8988T (cell line): ENCODE results near the gene DLK1.

Experiments used
- DNase-seq: peaks from one replicate; pipeline ENCODE4 v3.0.0; 2011

Gene DLK1

GRCh38 chr14:100735271-100735670 is 8.6 kb downstream of the DLK1 start:
- DNase-seq: no peak

- DNase-seq: peak; percentile 18
Measured at GRCh38 chr14:100736269-100737180, 9.8 kb downstream of the DLK1 start.

GRCh38 chr14:100737526-100737925 is 10.8 kb downstream of the DLK1 start:
- DNase-seq: no peak

DNA sequence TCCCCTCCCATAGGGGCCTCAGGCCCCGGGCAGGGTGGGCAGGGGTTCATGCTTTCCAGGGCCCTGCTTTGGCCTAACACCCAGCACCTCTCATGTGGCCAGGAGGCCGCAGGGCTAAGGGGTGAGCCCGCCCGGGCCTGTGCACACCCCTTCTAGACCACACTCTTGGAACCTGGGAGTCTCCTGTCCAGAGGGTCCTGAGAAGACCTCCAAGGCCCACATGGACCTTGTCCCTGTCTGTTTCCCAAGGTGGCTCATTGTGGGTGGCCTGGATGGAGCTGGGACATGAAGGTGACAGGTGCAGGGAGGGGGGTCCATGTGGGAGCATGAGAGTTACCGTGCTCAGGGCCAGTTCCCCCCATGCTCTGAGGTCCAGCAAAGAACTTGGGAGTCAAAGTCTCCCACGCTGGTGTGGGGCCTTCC is 11.6 kb downstream of the DLK1 start:
- DNase-seq: no peak

GRCh38 chr14:100738704-100739131 is 12.0 kb downstream of the DLK1 start:
- no peak for DNase-seq

DNA sequence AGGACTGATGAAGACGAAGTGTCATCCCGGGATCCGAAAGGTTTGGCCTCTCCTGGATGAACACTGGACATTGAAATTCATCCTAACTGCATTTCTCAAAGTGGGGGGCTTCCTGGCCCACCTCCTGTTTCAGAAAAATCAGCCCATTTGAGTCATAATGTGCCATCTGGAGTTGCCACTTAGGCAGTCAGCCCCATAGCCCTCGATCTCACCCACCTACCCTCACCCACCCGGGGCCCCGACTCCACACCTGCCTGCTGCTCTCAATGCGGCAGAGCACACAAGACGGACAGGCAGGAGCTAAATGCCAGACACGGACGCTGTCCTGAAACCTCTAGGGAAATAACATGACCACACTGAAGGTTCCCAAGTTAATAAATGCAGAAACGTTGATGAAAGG is 12.6 kb downstream of the DLK1 start:
- DNase-seq: no peak

DNA sequence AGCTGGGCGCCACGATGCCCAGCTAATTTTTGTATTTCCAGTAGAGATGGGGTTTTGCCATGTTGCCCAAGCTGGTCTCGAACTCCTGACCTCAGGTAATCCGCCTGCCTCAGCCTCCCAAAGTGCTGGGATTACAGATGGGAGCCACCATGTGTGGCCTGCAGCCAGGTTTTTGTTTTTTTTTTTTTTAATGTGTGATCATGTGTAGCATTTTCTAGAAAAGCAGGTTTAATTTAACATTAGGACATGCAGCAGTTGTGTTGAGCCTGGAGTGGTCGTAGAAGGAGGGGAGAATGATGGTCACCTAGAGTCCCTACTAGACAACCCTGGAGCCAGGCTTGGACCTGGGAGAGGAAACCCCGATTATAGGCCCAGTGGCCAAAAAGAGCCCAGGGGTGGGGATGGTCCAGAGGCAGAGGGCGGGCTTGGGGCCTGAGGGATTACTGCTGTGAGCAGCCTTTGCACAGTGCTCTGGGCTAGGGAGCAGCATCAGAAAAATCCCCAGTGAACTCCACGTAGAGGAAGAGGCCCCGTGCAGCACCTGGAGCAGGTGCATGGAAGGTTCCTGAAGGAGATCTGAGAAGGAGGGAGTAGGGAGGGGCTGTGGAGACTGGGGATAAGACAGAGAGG is 13.6 kb downstream of the DLK1 start:
- DNase-seq: no peak

GRCh38 chr14:100740929-100741328 is 14.2 kb downstream of the DLK1 start:
- DNase-seq: no peak

GRCh38 chr14:100741966-100742365 is 15.3 kb downstream of the DLK1 start:
- DNase-seq: no peak

- no peak for DNase-seq
Measured at GRCh38 chr14:100746326-100746725, 19.6 kb downstream of the DLK1 start.

DNA sequence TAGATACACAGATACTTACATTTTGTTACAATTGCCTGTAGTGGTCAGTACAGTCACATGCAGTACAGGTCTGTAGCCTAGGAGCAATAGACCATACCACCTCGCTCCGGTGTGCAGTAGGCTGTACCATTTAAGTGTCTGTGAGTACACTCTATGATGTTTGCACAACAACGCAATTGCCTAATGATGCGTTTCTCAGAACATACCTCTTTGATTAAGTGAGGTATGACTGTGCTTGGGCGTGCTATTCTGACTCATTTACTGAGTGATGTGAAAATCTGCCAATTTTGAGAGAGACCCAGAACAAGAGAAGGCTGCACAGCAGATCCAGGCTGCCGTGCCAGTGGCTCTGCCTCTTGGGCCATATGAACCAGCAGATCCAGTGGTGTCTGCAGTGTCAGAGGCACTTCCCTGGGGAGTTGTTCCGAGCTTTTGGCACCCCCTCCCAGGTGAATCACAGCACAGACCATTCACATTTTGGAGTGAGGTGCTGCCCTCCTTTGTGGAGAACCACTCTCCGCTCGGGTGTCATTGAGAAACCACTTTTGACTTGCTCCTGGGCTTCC is 20.4 kb downstream of the DLK1 start:
- DNase-seq: no peak

DNA sequence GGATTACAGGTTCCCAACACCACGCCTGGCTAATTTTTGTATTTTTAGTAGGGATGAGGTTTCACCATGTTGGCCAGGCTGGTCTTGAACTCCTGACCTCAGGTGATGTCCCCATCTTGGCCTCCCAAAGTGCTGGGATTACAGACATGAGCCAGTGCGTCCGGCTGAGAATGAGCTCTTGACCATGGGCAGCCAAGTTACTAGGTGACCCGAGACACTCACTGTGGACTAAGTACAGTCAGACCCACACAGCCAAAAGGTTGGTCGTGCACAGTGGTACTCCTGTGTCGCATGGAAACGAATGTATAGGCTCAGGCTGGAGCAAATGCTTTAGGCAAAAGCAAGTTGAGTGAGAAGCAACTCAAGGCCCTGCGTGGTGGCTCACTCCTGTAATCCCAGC is 21.0 kb downstream of the DLK1 start:
- DNase-seq: no peak

GRCh38 chr14:100748403-100748802 is 21.7 kb downstream of the DLK1 start:
- no peak for DNase-seq

- no peak for DNase-seq
Measured at GRCh38 chr14:100748944-100749343, 22.3 kb downstream of the DLK1 start.

- no peak for DNase-seq
Measured at GRCh38 chr14:100749967-100750597, 23.4 kb downstream of the DLK1 start.

- no peak for DNase-seq
Measured at GRCh38 chr14:100750762-100751699, 24.3 kb downstream of the DLK1 start.

DNA sequence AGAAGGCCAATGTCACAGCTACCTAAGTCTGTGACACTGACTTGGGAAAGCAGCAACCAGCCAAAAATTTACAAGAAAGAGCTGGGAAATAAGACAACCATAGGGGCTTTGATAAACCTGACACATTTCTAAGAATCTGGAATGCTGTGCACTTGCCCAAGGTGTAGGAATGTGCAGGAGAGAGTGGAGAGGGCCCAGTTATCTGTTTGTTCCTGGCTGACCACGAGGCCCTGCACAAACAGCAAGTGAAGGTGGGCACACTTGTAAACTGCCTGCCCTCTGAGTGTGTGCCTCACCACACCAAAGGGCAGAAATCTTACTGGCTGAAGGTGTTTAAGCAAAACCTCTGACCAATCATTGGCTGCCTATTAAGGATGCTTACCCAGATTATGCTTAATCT is 27.3 kb downstream of the DLK1 start:
- DNase-seq: no peak

- DNase-seq: no peak
Measured at GRCh38 chr14:100755649-100756048, 29.0 kb downstream of the DLK1 start.

- no peak for DNase-seq
Measured at GRCh38 chr14:100761481-100761880, 34.8 kb downstream of the DLK1 start.

DNA sequence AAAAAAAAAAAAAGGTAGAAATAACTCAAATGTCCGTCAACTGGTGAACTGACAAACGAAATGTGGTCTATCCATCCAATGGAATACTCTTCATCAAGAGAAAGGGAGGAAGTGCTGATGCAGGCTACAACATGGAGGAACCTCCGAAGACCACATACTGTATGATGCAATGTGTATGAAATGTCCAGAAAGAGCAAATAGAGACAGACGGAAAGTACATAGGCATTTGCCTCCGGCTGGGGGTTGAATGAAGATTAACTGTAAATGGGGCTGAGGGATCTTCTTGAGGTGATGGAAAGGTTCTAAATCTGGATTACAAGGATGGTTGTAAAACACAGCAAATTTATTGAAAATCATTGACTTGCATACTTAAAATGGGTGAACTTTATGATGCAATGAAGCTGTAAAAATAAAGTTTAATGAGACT is 35.4 kb downstream of the DLK1 start:
- no peak for DNase-seq

GRCh38 chr14:100762901-100763300 is 36.2 kb downstream of the DLK1 start:
- DNase-seq: no peak

GRCh38 chr14:100764471-100765115 is 37.9 kb downstream of the DLK1 start:
- no peak for DNase-seq
